Endothelial cell of umbilical vein (primary cell): Measurements from ENCODE around the gene SRBD1.

Source experiments
- EZH2 ChIP-seq: IDR thresholded peaks from 2 replicates; pipeline ENCODE4 v1.6.1; 2012; ENCODE audit warnings: borderline replicate concordance, low read depth, mild to moderate bottlenecking, moderate library complexity, low read length, inconsistent platforms; ENCODE audit not compliant: severe bottlenecking
- FOS ChIP-seq: IDR thresholded peaks from 2 replicates; pipeline ENCODE4 v1.6.1; 2011; ENCODE audit warnings: mild to moderate bottlenecking, low read length, moderate library complexity, borderline replicate concordance; ENCODE audit not compliant: insufficient read depth
- GATA2 ChIP-seq: IDR thresholded peaks from 2 replicates; pipeline ENCODE4 v1.7.0; 2011; ENCODE audit warnings: low read depth, mild to moderate bottlenecking, moderate library complexity, mixed read lengths, low read length; ENCODE audit not compliant: insufficient read length, insufficient read depth
- JUN ChIP-seq: IDR thresholded peaks from 2 replicates; pipeline ENCODE4 v1.6.1; 2011; ENCODE audit warnings: borderline replicate concordance, low read depth; ENCODE audit not compliant: insufficient read length, insufficient read depth
- POLR2A ChIP-seq: IDR thresholded peaks from 2 replicates; pipeline ENCODE4 v1.6.1; 2012; ENCODE audit warnings: low read depth, mild to moderate bottlenecking, control low read depth, low read length
- POLR2AphosphoS5 ChIP-seq: IDR thresholded peaks from 2 replicates; pipeline ENCODE4 v1.6.1; 2012; ENCODE audit warnings: low read depth, mild to moderate bottlenecking, control low read depth, low read length, moderate library complexity; ENCODE audit not compliant: insufficient read depth
- TF ChIP-seq, protein P1 (sequence below), 2 donors: IDR thresholded peaks; 1 replicate in 1 of 2; 2 replicates in 1 of 2; pipeline ENCODE4 v1.5.1; 2011; ENCODE audit warnings: low read length in 2 of 2, mild to moderate bottlenecking in 2 of 2, moderate library complexity in 2 of 2, control low read depth in 1 of 2, inconsistent platforms in 1 of 2, low read depth in 1 of 2; ENCODE audit not compliant: insufficient read depth in 1 of 2; ENCODE audit errors: extremely low read depth in 1 of 2

DNA sequence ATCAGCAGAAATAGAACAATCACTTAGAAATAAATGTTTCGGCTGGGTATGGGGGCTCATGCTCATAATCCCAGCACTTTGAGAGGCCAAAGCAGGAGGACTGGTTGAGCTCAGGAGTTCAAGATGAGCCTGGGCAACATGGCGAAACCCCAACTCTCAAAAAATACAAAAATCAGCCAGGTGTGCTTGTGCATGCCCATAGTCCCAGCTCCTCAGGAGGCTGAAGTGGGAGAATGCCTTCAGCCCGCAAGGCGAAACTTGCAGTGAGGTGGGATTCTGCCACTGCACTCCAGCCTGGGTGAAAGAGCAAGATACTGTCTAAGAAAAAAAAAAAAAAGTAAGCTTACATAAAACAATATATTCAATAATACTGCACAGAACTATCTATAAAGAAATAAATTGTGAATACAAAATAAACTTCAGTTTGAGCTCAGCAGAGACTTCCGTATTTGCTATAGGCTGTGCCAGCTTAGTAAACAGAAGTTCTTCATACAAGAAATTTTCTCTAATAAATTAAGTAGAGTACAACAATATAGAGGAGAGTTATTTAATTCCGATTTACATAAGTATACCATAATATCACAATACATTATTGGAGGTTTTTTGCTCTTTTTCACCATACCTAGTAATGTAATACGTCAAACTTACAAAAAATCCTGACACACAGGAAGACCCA, 43.6 kb downstream of the SRBD1 start:
- no peak for TF ChIP-seq EZH2
- no peak for TF ChIP-seq POLR2A
- TF ChIP-seq, protein P1, sequence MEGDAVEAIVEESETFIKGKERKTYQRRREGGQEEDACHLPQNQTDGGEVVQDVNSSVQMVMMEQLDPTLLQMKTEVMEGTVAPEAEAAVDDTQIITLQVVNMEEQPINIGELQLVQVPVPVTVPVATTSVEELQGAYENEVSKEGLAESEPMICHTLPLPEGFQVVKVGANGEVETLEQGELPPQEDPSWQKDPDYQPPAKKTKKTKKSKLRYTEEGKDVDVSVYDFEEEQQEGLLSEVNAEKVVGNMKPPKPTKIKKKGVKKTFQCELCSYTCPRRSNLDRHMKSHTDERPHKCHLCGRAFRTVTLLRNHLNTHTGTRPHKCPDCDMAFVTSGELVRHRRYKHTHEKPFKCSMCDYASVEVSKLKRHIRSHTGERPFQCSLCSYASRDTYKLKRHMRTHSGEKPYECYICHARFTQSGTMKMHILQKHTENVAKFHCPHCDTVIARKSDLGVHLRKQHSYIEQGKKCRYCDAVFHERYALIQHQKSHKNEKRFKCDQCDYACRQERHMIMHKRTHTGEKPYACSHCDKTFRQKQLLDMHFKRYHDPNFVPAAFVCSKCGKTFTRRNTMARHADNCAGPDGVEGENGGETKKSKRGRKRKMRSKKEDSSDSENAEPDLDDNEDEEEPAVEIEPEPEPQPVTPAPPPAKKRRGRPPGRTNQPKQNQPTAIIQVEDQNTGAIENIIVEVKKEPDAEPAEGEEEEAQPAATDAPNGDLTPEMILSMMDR (IDR thresholded peaks at IDR 0.05; ENCODE audit: extremely low read depth in 1 of 2, insufficient read depth in 1 of 2, low read depth in 1 of 2, low read length in 2 of 2): no peak
- no peak for TF ChIP-seq POLR2AphosphoS5
- no peak for TF ChIP-seq GATA2
- no peak for TF ChIP-seq FOS
- no peak for TF ChIP-seq JUN
